ENCODE data around the gene TNFRSF12A.
"Not testable (repeated sequence)": the region's sequence is repeated elsewhere in the genome, so short reads cannot be mapped to it uniquely, and the experiment has no call there.

DNA sequence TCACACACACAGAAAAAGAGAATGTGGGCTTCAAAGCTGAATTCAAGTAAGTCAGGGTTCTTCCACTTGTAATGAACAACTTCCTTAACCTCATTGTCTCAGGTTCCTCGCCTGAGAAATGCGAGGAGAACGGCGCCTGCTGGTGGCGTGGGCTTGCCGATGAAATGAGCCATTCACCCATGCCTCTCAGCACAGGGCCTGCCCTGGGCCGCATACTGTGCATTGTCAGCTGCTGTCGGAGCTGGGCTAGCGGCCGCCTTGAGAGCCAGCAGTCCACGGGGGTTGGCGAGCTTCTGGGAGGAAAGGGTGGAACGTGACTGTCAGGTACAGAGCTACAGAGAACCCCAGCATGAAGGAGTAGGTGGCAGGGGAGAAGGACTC is 33.2 kb downstream of the TNFRSF12A start:
- TF ChIP-seq CTCF, EZH2phosphoT487, EZH2 (IDR thresholded peaks at IDR 0.05): not testable (repeated sequence)
